Fibroblast of skin of abdomen (primary cell): ENCODE measurements around the gene FAM83F. TPM values are rescaled to one million over a fixed set of nuclear protein-coding genes. Genes with fewer than 3 reads are reported as not detected.
"Not testable (repeated sequence)": the region's sequence is repeated elsewhere in the genome, so short reads cannot be mapped to it uniquely, and the experiment has no call there.

Source experiments
- DNase-seq: peaks from one replicate; pipeline ENCODE4 v3.0.0-alpha.2; 2013
- polyA plus RNA-seq, 2 experiments: library from polyadenylated mRNA; unstranded; fragments of 120-200 nt; gene quantifications; one replicate each; pipeline ENCODE4 v1.2.1, GENCODE V29; 2013; ENCODE audit not compliant: insufficient read length in 2 of 2

FAM83F gene
- 0.26 TPM for polyA plus RNA-seq (2013, experiment 1 of 2; ENCODE audit: insufficient read length)
- 0.29 TPM for polyA plus RNA-seq (2013, experiment 2 of 2; ENCODE audit: insufficient read length)

DNA sequence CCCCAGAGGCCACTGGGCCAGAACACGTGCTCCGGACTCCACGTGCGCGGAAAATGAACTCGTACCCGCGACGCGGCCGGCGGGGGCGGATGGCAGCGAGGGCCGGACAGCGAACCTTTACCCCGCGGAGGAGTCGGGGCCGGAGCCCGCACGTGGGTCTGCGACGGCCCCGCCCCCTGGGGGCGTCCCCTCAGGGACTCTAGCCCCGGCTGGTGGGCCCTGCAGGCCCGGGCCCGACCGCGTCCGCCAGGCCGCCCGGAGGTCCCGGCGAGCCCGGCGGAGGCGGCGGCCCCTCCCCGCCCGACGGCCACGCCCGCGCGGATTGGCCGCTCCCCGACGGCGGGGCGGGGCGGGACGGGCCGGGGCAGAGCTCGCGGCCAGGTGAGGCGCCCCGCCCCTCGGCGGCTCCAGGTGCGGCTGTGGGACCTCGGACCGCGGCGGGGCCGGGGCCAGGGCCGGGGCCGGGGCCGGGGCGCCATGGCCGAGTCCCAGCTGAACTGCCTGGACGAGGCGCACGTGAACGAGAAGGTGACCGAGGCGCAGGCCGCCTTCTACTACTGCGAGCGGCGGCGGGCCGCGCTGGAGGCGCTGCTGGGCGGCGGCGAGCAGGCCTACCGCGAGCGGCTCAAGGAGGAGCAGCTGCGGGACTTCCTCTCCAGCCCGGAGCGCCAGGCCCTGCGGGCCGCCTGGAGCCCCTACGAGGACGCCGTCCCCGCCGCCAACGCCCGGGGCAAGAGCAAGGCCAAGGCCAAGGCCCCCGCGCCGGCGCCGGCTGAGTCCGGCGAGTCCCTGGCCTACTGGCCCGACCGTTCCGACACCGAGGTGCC is at the start of gene FAM83F:
FAM83F (plus strand) TSS at position 389 of the 827 bp plus-strand sequence; CDS start at position 478, 89 bp downstream.
- no peak for DNase-seq

DNA sequence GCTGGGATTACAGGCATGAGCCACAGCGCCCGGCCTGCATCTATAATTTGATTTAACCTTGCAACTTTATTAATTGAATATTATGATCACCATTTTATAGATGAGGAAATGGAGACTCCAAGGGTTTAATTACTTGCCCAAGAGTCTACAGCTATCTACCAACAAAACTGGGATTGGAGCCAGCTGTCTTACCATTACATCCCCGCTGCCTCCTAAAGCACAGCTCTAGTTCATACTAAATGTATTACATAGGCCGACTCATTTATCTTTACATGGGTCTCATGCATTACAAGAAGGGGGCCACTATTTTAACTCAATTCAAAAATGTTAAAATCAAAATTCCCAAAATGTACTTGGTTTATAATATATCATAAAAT is 48.6 kb upstream of the FAM83F start:
- no peak for DNase-seq

DNA sequence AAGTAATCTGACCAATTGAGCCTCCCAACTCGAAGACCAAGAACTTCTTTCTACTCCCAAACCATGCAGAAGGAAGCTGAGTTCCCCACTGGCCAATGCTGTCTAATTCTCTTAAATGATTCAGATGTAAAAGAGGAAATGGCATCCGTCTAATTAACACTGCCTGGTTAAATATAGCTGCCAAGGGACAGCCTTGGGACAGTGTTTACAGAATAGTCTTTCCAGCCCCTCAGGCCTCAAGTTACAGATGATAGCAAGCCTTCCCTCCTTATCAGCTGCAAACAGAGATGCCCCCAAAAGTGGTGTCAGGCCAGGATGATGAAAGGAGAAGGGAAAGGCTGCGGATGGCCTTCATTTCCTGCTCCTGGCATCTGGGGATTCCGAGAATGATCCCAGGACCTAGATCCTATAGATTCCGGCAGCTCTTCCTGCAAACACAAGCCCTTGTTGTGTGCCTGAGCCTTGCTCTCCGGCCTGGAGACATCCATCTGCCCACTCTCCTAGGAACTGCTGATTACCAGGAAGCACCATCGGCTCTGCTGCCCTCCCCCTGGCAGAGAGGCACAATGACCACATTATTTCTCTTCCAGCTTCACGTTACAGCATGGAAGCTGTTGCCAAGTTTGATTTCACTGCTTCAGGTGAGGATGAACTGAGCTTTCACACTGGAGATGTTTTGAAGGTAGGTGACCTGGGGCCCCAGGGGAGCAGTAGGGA is 48.1 kb upstream of the FAM83F start:
- no peak for DNase-seq

DNA sequence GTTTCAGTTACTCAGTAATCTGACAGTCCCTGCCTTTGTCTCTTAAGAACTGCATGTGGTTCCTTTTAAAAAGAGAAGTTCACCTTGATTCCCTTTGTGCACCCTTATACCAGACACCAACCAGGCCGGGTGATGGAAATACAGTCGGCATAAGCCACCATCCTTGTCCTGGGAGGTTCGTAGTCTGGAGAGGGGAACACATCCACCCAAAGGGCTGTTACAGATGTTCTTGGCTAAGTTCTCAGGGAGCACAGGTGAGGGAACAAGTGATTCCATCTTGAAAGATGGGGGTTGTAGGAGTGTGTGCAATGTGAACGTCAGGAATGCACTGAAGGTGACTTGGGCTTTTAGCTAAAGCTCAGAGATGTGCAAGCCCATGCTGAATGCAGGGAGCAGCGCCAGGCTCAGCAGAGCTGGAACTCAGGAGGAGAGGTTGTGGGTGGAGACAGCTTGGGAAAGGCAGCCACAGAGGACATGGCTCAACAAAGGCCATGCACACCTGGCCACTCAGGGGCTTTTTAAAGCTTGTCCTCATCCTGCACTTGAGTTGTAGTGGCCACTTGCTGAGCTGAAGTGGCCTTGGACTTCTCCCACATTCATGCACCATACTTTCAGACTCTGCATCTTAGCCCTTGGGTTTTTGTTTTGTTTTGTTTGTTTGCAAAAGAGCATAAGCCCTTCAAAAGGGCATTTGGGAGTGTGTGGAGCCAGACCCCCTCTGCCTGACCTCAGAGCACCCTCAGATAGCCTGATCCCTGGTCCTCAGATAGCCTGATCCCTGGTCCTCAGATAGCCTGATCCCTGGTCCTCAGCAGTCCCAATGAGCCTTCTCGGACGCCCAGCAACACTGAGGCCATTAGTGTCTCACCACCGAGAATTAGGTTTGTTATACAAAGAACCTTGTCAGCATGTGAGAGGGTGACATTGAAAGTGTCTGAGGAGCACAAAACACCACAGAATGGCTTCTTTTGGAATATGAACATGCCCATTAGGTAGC is 47.2 kb upstream of the FAM83F start:
- no peak for DNase-seq

DNA sequence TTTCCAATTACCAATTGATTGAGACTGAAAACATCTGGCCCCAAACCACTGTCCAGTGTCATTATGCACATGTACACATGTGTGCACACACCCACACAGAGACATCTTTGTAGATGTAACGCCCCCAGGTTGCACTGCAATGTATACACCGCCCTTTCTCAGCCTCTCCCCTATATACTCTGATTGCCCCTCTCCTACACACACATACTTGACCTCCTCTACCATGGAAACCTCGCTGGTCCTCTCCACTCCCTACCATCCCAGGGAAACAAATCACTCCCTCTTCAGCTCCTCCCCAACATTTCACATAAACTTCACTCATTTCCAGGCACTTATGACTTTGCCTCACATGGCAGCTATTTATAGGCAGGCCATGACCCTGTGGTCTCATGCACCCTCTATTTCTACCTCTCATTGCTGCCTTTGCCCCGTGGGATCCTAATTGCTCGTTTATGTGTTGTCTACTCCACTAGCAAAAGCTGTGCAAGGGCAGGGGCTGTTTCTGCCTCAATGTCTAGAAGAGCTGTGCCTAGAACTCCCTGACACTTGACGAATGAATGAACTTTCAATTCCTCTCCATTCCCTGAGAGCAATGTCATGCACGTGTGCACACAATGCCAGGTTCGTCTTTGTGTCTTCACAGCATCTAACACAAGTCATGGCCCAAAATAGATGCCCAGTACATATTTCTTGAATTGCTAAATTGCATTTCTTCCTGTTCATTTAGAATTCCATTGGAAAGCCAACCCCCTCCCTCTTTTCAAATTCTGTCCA is 44.6 kb upstream of the FAM83F start:
- no peak for DNase-seq

DNA sequence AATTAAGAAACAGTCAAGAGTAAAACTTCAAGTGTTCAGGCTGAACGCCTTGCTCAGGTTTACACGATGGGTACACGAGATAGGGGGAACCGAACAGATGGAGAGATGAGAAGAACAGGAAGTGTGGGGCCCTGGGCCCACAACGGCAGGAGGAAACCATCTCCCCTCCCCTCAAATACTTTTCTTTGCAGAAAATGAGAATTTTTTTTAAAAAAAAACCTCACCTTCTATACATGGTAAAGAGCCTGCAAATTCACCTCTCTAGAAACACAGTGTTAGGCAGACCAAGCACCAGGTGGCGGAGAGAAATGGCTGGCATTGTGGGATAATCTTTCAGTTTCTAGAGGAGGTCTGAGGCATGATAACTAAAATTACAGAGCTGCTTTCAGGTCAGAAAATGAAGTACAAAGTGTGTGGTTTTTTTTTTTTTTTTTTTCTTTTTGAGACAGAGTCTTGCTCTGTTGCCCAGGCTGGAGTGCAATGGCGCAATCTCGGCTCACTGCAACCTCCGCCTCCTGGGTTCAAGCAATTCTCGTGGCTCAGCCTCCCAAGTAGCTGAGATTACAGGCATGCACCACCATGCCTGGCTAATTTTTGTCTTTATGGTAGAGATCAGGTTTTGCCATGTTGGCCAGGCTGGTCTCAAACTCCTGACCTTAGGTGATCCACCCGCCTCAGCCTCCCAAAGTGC is 43.0 kb upstream of the FAM83F start:
- not testable (repeated sequence) for DNase-seq

DNA sequence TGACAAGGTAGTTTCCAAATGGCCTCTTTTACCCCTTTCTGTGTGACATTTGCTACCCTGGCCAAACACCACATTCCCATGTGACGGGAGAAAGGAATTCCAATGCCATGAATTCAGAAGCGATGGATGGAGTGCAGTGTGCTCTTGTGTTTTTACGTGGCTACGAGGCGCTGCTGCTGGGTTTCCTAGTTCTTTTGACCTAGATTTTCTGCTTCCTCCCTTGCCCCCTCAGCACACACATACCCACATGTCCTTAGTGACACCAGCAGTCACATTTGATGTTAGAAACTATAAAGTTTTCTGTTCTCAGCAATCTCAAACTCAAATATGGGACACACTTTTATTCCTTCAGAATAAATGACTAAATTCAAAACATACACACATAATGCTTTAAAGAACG is 42.4 kb upstream of the FAM83F start:
- DNase-seq = no peak

DNA sequence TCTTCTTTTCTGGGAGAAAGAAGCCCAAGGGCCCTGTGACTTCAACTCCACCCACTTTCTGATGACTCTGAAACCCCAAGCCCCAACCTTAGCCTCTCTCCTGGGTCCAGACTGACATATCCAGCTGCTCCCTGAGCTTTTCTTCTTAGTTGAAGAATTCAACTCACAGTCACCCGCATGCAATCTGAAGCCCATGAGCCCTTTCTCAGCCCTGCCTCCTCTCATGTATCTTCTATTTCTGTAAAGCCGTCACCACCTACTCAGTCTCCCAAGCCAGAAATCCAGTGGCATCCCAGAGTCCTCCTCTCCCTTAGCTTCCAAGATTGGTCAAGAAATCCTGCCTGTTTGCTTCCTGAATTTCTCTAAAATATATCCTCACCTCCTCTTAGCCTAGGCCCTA is 41.7 kb upstream of the FAM83F start:
- DNase-seq = no peak

DNA sequence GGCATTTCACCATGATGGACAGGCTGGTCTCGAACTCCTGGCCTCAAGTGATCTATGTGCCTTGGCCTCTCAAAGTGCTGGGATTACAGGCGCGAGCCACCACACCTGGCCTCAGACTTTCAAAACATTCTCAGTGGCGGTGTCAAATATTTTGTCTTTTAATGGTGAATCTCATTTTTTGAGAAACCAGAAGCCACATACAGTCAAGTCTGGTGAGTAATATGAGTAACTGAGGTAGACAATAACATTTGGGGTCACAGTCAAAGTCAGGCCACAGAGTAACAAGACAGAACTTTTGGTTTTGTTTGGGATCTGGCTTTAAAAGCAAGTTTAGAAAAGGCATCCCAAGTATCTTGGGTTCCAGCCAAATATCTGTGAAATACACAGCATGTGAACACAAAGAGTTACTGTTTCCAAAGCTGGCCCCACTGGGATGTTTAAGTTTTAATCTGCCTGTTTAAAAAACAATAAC is 40.1 kb upstream of the FAM83F start:
- DNase-seq = peak; percentile 95

DNA sequence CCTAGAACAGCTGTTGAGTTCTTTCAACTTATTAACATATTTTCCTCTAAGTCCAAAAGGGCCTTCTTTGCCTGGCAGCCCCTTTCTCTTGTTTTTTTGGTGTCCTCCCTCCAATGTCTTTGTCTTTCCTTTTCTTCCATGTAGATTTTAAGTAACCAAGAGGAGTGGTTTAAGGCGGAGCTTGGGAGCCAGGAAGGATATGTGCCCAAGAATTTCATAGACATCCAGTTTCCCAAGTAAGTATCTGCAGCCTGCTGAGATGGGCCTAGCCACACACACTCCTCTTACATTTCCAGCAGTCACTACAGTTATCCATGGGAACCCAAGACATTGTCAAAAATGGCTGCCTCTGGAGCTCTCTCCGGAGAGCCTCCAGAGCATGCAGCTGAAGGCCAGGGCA is 39.1 kb upstream of the FAM83F start:
- no peak for DNase-seq

DNA sequence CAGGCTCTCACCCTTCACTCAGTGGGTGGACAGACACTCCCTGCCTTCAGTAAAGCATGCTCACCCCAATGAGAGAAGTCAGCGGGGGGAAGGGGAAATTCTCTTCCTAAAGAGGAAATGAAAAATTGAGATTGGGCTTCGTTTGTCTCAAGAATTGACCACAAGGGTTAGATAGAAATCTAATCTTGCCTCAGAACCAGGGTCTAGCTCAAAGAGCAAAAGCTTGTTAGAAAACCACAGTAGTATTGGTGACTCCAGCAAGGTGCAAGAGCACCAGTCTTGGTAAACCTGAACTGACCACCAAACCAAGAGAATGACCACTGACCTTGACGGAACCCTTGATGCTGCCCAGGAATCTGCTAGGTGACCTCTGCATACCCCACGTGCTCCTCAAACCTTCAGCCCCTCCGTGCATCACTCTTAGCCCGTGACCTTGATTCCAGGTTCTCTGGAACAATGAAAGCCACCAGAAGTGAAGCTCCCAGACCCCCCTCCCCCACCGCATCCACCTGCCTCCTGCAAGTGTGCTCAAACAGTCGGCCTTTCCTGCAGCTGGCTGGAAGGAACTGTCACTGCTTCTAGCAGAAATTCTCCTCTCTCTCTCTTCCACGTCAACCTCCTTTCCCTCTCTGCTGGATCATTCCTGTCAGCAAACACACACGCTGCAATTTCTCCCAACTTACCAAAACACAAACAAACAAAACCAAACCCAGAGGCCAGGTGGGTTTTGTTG is 37.7 kb upstream of the FAM83F start:
- no peak for DNase-seq

DNA sequence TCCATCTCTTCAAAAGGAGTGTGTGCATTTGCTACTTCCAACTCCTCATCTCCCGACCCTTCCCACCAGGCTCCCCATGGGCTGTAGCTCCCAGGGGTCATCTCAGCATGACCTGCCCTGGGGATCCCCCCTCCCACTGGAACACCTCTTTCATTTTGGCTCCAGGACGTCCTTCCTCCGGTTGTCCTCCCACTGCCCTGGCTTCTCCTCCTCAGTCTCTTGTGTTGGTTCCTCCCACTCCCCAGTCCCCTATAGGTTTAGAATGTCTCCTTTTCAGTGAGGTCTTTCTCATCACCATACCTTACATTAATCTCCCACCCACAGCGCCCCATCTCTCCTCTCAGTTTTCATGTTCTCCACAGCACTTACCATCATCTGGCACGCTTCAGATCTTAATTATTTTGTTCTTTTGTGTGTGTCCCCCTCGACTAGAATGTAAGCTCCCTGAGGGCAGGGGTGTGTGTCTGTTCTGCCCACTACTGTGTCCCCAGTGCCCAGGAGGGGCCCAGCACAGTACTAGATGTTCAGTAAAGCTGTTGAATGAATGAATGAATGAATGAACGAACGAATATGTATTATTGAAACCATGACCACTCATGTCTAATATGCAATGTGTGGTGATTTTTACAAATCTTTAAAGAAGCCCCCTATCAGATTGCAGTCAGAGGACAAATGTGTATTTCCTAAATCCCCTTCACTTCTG is 36.6 kb upstream of the FAM83F start:
- DNase-seq = no peak

DNA sequence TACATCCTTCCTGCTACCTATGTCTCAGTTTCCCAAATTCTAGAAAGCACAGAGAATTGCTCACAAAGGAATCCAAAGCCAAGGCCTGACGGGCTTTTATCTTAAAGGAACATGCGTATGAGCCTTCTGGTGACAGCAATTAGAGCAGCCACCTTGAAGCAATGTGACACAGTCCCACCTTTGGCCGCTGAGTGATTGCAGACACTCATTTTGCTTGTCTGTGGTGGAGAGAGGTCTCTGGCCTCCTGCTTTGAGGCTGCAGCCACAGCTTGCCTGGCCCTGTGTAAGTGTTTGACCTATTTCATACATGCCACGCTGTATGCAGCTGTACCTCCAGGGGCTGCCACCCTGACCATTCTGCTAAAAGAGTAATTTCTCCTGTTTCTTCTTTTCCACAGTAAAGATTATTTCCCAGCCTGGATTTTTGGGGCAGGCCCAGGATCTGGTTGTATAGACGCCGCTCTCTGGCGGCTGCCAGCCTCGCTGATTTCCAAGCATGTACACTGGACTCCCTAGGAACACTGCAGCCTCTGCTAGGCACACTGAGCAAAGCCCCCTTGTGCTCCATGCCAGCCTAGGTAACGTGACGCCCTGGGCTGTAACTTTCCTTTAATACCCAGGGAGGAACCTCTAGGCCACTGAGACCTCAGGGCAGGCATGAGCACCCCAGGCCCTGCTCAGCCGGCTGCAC is 35.7 kb upstream of the FAM83F start:
- DNase-seq = no peak

DNA sequence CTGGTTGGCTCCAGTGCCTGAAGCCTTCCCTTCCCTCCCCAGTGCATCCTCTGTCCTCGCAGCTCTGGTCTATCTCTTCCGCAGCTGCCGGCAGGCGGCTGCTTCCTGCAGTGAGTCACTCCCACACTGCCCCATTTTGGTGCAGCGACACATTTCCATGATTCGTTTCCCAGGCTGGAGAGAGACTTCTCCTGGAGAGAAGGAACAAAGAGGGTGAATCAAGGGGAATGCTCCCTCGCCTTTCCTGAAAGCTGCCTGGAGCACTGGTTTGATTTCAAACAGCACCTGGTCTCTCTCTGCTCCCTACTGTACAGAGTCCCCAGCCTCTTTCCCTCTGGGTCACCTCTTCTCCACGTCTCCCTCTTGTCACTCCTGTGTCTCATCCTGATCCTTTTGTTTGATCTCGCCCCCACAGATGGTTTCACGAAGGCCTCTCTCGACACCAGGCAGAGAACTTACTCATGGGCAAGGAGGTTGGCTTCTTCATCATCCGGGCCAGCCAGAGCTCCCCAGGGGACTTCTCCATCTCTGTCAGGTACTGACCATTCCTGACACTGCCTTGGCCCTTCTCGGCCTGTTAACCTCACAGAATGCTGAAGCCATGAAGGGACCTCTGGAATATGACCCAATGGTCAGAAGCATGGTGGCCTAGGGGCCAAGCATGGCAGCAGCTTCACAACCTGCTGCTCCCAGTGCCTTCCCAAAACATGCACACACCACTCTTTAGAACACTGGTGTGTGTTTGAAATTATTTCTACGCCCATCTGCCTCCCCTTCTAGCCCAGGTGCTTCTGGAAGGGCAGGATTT is 34.9 kb upstream of the FAM83F start, which contains the start of gene TMA7B:
TMA7B (plus strand) TSS at position 758 of the 808 bp plus-strand sequence. CDS start 3,978 bp downstream, outside the sequence.
- peak; percentile 76 for DNase-seq

DNA sequence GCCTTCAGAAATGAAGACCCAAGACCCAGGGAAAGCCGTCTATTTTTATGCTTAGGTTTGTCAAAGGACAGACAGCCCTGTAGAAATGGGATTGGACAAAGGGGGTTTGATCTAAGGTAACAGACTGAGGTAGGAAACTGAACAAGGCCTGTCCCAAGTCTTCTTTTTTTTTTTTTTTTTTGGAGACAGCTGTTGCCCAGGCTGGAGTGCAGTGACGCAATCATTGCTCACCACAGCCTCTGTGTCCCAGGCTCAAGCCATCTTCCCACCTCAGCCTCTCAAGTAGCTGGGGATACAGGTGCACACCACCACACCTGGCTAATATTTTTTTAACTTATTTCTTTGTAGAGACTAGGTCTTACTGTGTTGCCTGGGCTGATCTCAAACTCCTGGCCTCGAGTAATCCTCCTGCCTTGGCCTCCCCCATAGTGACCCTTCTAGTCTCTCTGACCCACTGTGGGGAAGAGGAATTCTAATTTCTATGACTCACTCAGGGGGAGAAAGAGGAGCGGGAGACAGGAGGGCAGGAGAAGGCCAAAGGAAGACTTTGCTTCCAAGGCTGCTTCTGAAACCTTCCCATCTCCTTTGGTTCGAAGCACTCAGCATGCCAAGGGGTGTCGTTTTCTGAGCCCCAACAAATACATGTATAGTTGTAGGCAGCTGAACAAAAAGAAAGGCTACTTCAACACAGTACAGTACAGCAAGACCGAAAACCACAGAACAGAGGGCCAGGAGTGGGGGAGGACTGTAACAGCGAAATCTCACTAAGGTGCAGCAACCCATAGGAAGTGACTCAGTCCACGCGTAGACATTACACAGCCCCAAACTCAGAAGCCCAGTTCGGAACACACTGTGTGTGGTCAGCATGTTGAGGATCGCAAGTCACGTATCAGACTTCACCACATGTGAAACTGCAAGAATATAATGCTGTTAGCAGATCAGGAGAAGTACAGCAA is 33.7 kb upstream of the FAM83F start:
- peak; percentile 98 for DNase-seq

DNA sequence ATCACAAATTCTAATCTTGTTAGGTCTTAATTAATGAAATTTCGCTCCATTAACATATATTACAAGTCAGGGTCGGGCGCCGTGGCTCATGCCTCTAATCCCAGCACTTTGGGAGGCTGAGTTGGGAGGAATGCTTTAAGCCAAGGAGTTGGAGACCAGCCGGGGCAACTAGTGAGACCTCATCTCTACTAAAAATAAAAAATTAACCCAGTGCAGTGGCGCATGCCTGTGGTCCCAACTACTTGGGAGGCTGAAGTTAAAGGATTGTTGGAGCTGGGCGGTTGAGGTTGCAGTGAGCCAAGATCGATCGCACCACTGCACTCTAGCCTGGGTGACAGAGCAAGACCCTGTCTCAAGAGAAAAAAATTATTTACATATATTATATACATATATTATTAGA is 32.7 kb upstream of the FAM83F start:
- DNase-seq = peak; percentile 40

DNA sequence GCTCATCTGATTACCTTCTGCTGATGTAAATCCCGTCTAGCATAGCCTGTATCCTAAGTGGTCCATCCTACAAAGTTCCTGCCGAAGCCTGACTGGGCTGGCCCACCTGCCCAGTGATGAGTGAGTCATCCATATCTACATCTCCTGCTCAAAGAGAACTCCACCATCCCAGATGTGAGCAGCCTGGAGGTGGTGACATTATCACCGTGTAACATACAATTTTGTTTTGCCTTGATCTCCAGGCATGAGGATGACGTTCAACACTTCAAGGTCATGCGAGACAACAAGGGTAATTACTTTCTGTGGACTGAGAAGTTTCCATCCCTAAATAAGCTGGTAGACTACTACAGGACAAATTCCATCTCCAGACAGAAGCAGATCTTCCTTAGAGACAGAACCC is 29.0 kb upstream of the FAM83F start:
- DNase-seq = no peak
